ENCODE measurements around the gene LZTS2. TPM values are rescaled to one million over a fixed set of nuclear protein-coding genes. Genes with fewer than 3 reads are reported as not detected.
A peak's percentile ranks its signal among the peaks of the same experiment; 100 is the strongest.

LZTS2 gene
- polyA plus RNA-seq, 1 of the 3 experiments (the other 2 are of a cell fraction) = 50.6 TPM

DNA sequence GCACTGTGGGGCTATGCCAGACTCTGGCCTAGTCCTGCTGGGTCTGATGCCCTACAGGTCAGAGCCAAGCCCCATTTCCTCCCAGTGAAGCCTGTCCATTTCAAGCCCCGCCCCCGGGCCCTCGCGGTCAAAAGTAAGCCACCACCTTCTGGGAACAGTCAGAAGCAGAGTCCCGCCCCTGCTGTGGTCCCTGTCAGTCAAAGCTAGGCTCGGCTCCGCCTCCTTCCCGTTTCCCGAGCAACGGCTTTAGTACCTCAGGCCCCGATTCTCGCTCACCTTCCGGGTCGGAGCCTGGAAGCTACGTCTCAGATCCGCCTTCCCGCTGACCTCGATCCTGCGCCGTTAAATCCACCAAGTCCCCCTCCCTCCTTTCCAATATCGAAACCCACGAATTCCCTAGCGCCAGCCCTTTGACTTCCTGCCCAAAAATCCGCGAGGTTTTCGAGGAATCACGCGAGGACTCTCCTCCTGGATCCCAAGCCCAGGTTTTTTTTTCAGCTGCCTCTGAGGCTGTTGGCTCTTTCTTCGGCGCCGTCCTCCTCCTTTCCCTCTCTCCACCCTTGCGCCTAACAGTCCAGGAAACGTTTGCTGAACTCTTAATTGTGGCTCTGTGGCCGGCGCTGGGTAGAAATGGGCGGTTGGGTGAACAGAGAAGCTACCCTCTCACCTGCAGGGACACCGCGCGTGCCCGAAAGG is 43.2 kb downstream of the LZTS2 start (continued):
- TF ChIP-seq, protein P1, sequence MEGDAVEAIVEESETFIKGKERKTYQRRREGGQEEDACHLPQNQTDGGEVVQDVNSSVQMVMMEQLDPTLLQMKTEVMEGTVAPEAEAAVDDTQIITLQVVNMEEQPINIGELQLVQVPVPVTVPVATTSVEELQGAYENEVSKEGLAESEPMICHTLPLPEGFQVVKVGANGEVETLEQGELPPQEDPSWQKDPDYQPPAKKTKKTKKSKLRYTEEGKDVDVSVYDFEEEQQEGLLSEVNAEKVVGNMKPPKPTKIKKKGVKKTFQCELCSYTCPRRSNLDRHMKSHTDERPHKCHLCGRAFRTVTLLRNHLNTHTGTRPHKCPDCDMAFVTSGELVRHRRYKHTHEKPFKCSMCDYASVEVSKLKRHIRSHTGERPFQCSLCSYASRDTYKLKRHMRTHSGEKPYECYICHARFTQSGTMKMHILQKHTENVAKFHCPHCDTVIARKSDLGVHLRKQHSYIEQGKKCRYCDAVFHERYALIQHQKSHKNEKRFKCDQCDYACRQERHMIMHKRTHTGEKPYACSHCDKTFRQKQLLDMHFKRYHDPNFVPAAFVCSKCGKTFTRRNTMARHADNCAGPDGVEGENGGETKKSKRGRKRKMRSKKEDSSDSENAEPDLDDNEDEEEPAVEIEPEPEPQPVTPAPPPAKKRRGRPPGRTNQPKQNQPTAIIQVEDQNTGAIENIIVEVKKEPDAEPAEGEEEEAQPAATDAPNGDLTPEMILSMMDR (IDR thresholded peaks at IDR 0.05) = no peak
- TF ChIP-seq TEAD4 (IDR thresholded peaks at IDR 0.05; ENCODE audit: borderline replicate concordance, insufficient read depth) = no peak
- peak; percentile 82 for TF ChIP-seq ELF1 (IDR thresholded peaks at IDR 0.05)
- no peak for TF ChIP-seq RAD21 (IDR thresholded peaks at IDR 0.05; ENCODE audit: low read length)
- TF ChIP-seq, protein P2, sequence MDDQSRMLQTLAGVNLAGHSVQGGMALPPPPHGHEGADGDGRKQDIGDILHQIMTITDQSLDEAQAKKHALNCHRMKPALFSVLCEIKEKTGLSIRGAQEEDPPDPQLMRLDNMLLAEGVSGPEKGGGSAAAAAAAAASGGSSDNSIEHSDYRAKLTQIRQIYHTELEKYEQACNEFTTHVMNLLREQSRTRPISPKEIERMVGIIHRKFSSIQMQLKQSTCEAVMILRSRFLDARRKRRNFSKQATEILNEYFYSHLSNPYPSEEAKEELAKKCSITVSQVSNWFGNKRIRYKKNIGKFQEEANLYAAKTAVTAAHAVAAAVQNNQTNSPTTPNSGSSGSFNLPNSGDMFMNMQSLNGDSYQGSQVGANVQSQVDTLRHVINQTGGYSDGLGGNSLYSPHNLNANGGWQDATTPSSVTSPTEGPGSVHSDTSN (IDR thresholded peaks at IDR 0.05) = peak; percentile 98
- TF ChIP-seq CHD2 (IDR thresholded peaks at IDR 0.05; ENCODE audit: low read length, partially characterized antibody) = peak; percentile 99
- TF ChIP-seq NRF1 (IDR thresholded peaks at IDR 0.05; ENCODE audit: low read depth, low read length) = no peak
- no peak; the same call in 1 of the 2 replicates for TF ChIP-seq JUND (IDR thresholded peaks at IDR 0.05)
- peak; percentile 75; the same call in 1 of the 2 replicates for TF ChIP-seq SIN3A (IDR thresholded peaks at IDR 0.05; ENCODE audit: borderline replicate concordance, low read depth, low read length)
- no peak for TF ChIP-seq MEF2A (IDR thresholded peaks at IDR 0.05; ENCODE audit: borderline replicate concordance, low read depth)
- peak; percentile 88 for TF ChIP-seq TAF1 (IDR thresholded peaks at IDR 0.05; ENCODE audit: borderline replicate concordance, low read depth, low read length)
- TF ChIP-seq FOSL2 (IDR thresholded peaks at IDR 0.05; ENCODE audit: borderline replicate concordance, low read depth) = no peak

DNA sequence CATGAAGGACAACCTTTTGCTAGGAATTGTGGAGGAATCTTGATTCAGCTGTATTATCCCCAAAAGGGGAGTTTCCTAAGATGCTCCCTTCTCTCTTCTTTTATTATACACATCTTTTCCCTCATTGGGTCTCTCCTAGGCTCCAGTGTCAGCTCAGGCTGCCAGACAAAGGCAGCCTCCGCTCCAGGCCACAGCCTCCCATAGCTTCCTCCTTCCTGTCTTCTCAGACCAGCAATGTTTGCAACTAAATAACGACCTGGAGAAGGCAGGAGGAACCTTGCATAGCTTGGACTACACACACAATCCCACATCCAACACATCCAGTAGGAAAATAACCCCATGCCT is 43.7 kb downstream of the LZTS2 start:
- Histone ChIP-seq H2AFZ (ENCODE audit: low read depth) (peak overlapping the region; percentile 91), H3K4me3 (ENCODE audit: low read depth in 2 of 2, low read length in 1 of 2) (peak overlapping the region; percentile 53 to 68), H3K27me3 (ENCODE audit: insufficient read depth) (no peaks in the 10 kb centered on the region), H3K36me3 (replicated peaks in 1 of 2; ENCODE audit: control insufficient read depth in 1 of 2, insufficient read depth in 2 of 2, low read length in 1 of 2) (peaks cover 6 to 15% of the 10 kb centered on the region in 2 experiments), H4K20me1 (ENCODE audit: insufficient read depth) (no peaks in the 10 kb centered on the region), H3F3A (replicated peaks; ENCODE audit: insufficient read depth) (peaks cover 45% of the 10 kb centered on the region), H3K79me2 (ENCODE audit: insufficient read depth) (peaks cover 6% of the 10 kb centered on the region; the same call in 1 of the 2 replicates), H3K27ac (ENCODE audit: low read depth in 2 of 2, low read length in 1 of 2) (peak overlapping the region; percentile 91 to 97), H3K4me2 (peak overlapping the region; percentile 92), H3K4me1 (ENCODE audit: control insufficient read depth in 1 of 2, insufficient read depth in 2 of 2, low read depth in 1 of 2, low read length in 1 of 2) (peaks cover 10 to 18% of the 10 kb centered on the region in 2 experiments), H3K9me2 (no peaks in the 10 kb centered on the region), H3K9ac (peak overlapping the region; percentile 87), H3K9me3 (no peaks in the 10 kb centered on the region)
- TF ChIP-seq RAD21 (IDR thresholded peaks at IDR 0.05; ENCODE audit: low read length) (no peak), GABPA (IDR thresholded peaks at IDR 0.05; ENCODE audit: low read depth) (no peak), TAF1 (IDR thresholded peaks at IDR 0.05; ENCODE audit: borderline replicate concordance, low read depth, low read length) (no peak), POLR2AphosphoS5 (IDR thresholded peaks at IDR 0.05; ENCODE audit: low read depth, low read length) (no peak), MEF2A (IDR thresholded peaks at IDR 0.05; ENCODE audit: borderline replicate concordance, low read depth) (no peak), ELF1 (IDR thresholded peaks at IDR 0.05) (no peak), SIN3A (IDR thresholded peaks at IDR 0.05; ENCODE audit: borderline replicate concordance, low read depth, low read length) (no peak), EP300 (IDR thresholded peaks at IDR 0.05; ENCODE audit: borderline replicate concordance in 1 of 2, low read depth in 1 of 2, low read length in 1 of 2) (no peak), RXRA (IDR thresholded peaks at IDR 0.05; ENCODE audit: borderline replicate concordance, low read depth) (no peak), RFX5 (IDR thresholded peaks at IDR 0.05; ENCODE audit: low read length) (no peak), FOSL2 (IDR thresholded peaks at IDR 0.05; ENCODE audit: borderline replicate concordance, low read depth) (no peak), CHD2 (IDR thresholded peaks at IDR 0.05; ENCODE audit: low read length, partially characterized antibody) (no peak)
- TF ChIP-seq, protein P3, sequence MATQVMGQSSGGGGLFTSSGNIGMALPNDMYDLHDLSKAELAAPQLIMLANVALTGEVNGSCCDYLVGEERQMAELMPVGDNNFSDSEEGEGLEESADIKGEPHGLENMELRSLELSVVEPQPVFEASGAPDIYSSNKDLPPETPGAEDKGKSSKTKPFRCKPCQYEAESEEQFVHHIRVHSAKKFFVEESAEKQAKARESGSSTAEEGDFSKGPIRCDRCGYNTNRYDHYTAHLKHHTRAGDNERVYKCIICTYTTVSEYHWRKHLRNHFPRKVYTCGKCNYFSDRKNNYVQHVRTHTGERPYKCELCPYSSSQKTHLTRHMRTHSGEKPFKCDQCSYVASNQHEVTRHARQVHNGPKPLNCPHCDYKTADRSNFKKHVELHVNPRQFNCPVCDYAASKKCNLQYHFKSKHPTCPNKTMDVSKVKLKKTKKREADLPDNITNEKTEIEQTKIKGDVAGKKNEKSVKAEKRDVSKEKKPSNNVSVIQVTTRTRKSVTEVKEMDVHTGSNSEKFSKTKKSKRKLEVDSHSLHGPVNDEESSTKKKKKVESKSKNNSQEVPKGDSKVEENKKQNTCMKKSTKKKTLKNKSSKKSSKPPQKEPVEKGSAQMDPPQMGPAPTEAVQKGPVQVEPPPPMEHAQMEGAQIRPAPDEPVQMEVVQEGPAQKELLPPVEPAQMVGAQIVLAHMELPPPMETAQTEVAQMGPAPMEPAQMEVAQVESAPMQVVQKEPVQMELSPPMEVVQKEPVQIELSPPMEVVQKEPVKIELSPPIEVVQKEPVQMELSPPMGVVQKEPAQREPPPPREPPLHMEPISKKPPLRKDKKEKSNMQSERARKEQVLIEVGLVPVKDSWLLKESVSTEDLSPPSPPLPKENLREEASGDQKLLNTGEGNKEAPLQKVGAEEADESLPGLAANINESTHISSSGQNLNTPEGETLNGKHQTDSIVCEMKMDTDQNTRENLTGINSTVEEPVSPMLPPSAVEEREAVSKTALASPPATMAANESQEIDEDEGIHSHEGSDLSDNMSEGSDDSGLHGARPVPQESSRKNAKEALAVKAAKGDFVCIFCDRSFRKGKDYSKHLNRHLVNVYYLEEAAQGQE (IDR thresholded peaks at IDR 0.05; ENCODE audit: low read depth, low read length) = no peak
- TF ChIP-seq, protein P4, sequence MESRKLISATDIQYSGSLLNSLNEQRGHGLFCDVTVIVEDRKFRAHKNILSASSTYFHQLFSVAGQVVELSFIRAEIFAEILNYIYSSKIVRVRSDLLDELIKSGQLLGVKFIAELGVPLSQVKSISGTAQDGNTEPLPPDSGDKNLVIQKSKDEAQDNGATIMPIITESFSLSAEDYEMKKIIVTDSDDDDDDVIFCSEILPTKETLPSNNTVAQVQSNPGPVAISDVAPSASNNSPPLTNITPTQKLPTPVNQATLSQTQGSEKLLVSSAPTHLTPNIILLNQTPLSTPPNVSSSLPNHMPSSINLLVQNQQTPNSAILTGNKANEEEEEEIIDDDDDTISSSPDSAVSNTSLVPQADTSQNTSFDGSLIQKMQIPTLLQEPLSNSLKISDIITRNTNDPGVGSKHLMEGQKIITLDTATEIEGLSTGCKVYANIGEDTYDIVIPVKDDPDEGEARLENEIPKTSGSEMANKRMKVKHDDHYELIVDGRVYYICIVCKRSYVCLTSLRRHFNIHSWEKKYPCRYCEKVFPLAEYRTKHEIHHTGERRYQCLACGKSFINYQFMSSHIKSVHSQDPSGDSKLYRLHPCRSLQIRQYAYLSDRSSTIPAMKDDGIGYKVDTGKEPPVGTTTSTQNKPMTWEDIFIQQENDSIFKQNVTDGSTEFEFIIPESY (IDR thresholded peaks at IDR 0.05; ENCODE audit: borderline replicate concordance, low read depth) = no peak
- TF ChIP-seq, protein P5, sequence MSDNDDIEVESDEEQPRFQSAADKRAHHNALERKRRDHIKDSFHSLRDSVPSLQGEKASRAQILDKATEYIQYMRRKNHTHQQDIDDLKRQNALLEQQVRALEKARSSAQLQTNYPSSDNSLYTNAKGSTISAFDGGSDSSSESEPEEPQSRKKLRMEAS (IDR thresholded peaks at IDR 0.05; ENCODE audit: low read depth) = no peak
- WGBS (ENCODE audit: low lambda C conversion rate) = 64% methylated on average over 2 of the region's 2 CpGs
- DNase-seq = no peak
- ChIA-PET CTCF (interaction anchor here (0.8 to 9.5 kb wide), 15 partner anchors 8 to 171 kb away, joined by 3 to 98 read pairs (median 15); partner anchors contain the start of genes KAZALD1, PDZD7 and SFXN3), POLR2A (interaction anchor here (0.5 to 2.1 kb wide), 16 partner anchors 8 to 773 kb away, joined by 3 to 16 read pairs (median 4); partner anchors contain the start of genes PDZD7 and SFXN3)

All from SK-N-SH (cell line).